Measurements from ENCODE around the gene FIGNL1. TPM values are rescaled to one million over a fixed set of nuclear protein-coding genes. Genes with fewer than 3 reads are reported as not detected.

The FIGNL1 gene
- polyA plus RNA-seq, 2 of the 4 experiments (the other 2 are of a cell fraction): 25.4 to 27.9 TPM

DNA sequence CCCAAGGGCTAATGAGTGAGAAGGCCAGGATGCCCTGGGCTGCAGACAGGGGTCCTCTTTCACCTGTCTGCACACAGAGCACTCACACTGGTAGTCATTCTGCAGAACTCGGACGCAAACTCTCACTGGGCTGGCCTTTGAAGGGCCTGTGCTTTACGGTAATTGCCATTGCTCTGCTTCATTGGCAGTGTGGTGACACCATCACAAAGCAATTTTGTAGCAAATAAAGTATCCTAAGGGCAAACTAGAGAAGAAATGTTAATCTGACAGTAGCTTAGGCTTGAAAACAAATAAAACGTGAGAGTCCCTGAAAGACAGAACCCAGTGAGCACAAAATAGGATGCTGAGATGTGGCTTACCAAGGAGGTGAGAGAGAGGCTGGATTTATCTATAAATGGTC, 30.6 kb upstream of the FIGNL1 start:
- ChIA-PET CTCF (interaction anchor here (0.9 to 1.5 kb wide), 2 partner anchors 12 to 682 kb away, joined by 3 to 5 read pairs; no protein-coding TSS in a partner anchor), POLR2A (no interaction called here)
- Histone ChIP-seq H3K4me3 (no peak overlapping the region), H3K9me3 (no peaks in the 10 kb centered on the region), H3K4me1 (no peaks in the 10 kb centered on the region), H3K4me2 (no peak overlapping the region), H3K27ac (no peak overlapping the region)
- TF ChIP-seq FOSL2 (IDR thresholded peaks at IDR 0.05) (no peak), FOSL2 (CRISPR knock-in tag; IDR thresholded peaks at IDR 0.05) (no peak), NFE2L2 (conservative IDR thresholded peaks at IDR 0.05; ENCODE audit: low read length) (no peak), ZC3H11A (IDR thresholded peaks at IDR 0.05) (no peak), PHF8 (IDR thresholded peaks at IDR 0.05; ENCODE audit: borderline replicate concordance, low read depth) (no peak), RFX5 (IDR thresholded peaks at IDR 0.05) (no peak), FOXS1 (CRISPR knock-in tag; IDR thresholded peaks at IDR 0.05) (no peak), ESRRA (IDR thresholded peaks at IDR 0.05; ENCODE audit: borderline replicate concordance, low read length) (no peak), CHD4 (IDR thresholded peaks at IDR 0.05; ENCODE audit: borderline replicate concordance) (no peak), ZNF302 (CRISPR knock-in tag; IDR thresholded peaks at IDR 0.05) (no peak), MAZ (IDR thresholded peaks at IDR 0.05; ENCODE audit: borderline replicate concordance, low read depth, low read length) (no peak), EHF (CRISPR knock-in tag; IDR thresholded peaks at IDR 0.05) (no peak), EHMT2 (IDR thresholded peaks at IDR 0.05; ENCODE audit: low read depth) (no peak), FOSB (CRISPR knock-in tag; IDR thresholded peaks at IDR 0.05) (no peak), POLR2AphosphoS2 (conservative IDR thresholded peaks at IDR 0.05; ENCODE audit: low read length) (no peak), CBX2 (IDR thresholded peaks at IDR 0.05; ENCODE audit: borderline replicate concordance, low read depth) (no peak), EP300 (IDR thresholded peaks at IDR 0.05) (no peak), TP53 (CRISPR knock-in tag; IDR thresholded peaks at IDR 0.05) (no peak), MAFK (IDR thresholded peaks at IDR 0.05; ENCODE audit: partially characterized antibody) (no peak)
- TF ChIP-seq, protein P1, sequence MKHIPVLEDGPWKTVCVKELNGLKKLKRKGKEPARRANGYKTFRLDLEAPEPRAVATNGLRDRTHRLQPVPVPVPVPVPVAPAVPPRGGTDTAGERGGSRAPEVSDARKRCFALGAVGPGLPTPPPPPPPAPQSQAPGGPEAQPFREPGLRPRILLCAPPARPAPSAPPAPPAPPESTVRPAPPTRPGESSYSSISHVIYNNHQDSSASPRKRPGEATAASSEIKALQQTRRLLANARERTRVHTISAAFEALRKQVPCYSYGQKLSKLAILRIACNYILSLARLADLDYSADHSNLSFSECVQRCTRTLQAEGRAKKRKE (CRISPR knock-in tag; IDR thresholded peaks at IDR 0.05; ENCODE audit: low read depth): no peak
- TF ChIP-seq, protein P2, sequence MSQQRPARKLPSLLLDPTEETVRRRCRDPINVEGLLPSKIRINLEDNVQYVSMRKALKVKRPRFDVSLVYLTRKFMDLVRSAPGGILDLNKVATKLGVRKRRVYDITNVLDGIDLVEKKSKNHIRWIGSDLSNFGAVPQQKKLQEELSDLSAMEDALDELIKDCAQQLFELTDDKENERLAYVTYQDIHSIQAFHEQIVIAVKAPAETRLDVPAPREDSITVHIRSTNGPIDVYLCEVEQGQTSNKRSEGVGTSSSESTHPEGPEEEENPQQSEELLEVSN (IDR thresholded peaks at IDR 0.05; ENCODE audit: borderline replicate concordance, low read depth): no peak
- ATAC-seq (no peak), DNase-seq (ENCODE audit: low read depth in 1 of 2, low spot score in 1 of 2) (no peak), FAIRE-seq (no peak)
- 43% methylated on average over 3 of the region's 4 CpGs for WGBS (ENCODE audit: missing lambda C conversion rate)

DNA sequence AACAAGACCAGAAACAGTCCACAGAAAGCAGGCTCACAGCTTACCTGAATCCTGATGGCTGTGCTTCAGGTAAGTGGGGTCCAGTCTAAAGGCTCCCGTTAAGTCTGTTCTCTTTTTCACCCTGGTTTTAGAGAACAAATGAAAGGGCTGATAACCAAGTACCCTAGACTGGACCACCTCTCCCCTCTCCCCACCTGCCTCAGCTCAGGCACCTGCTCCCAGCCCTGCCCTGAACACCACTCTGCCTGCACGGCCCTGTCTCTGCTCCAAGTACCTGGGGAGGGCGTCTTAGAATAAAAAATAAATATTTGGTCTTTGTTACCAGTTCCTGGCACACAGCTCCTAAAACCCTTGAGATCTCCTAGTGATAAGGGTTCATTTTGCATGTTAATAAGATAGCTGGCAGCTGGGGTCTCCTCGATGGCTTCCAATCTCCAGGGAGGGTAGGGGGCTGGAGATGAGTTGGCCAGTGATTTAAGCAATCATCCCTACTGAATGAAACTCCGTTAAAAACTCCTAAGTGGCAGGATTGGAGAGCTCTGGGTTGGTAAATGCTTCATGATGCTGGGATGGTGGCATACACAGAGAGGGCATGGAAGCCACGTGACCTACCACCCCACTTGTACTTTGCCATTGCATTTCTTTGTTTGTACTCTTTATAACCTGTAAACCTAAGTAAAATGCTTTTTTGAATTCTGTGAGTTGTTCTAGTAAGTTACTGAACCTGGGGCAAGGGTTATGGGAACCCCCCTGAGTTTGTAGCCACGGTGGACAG, 29.8 kb upstream of the FIGNL1 start:
- ChIA-PET POLR2A (no interaction called here), CTCF (no interaction called here)
- H3K4me3 ChIP-seq: no peak overlapping the region
- no peaks in the 10 kb centered on the region for H3K4me1 ChIP-seq
- TF ChIP-seq EP300 (IDR thresholded peaks at IDR 0.05): no peak
- TF ChIP-seq, protein P2 (IDR thresholded peaks at IDR 0.05; ENCODE audit: borderline replicate concordance, low read depth): no peak
- TF ChIP-seq EHF (CRISPR knock-in tag; IDR thresholded peaks at IDR 0.05): no peak
- TF ChIP-seq FOSB (CRISPR knock-in tag; IDR thresholded peaks at IDR 0.05): no peak
- TF ChIP-seq HOXB13 (CRISPR knock-in tag; IDR thresholded peaks at IDR 0.05; ENCODE audit: low read depth): no peak
- no peak for TF ChIP-seq SREBF2 (IDR thresholded peaks at IDR 0.05)
- no peak for TF ChIP-seq JUN (IDR thresholded peaks at IDR 0.05)
- WGBS (ENCODE audit: missing lambda C conversion rate): 45% methylated on average over 7 of the region's 7 CpGs
- H3K27ac ChIP-seq: no peak overlapping the region
- no peak overlapping the region for H3K4me2 ChIP-seq
- DNase-seq (ENCODE audit: low read depth in 1 of 2, low spot score in 1 of 2) (no peak), FAIRE-seq (no peak), ATAC-seq (no peak)
- no peaks in the 10 kb centered on the region for H3K9me3 ChIP-seq
